ENCODE data around the gene ISLR.

- TF ChIP-seq CTCF (optimal IDR thresholded peaks at IDR 0.05 in 1 of 3, IDR thresholded peaks at IDR 0.05 in 1 of 3, conservative IDR thresholded peaks at IDR 0.05 in 1 of 3; ENCODE audit: extremely low read depth in 1 of 3, insufficient read depth in 2 of 3, low read length in 3 of 3) = no peak
- TF ChIP-seq EZH2 (IDR thresholded peaks at IDR 0.05; ENCODE audit: low read length) = no peak
These were observed 30.5 kb downstream of the ISLR start for GRCh38 chr15:74203914-74204431.

All from keratinocyte (primary cell).